ENCODE results near the gene GBX2.

Gene GBX2

GRCh38 chr2:236168110-236169080 is at the start of gene GBX2:
TSS of gene GBX2 (minus strand) at chr2:236168386. CDS start at chr2:236167971, 415 bp downstream.
- H3K27me3 ChIP-seq (ENCODE audit: insufficient read depth, low read length, poor library complexity) = no peaks in the 10 kb centered on the region

DNA sequence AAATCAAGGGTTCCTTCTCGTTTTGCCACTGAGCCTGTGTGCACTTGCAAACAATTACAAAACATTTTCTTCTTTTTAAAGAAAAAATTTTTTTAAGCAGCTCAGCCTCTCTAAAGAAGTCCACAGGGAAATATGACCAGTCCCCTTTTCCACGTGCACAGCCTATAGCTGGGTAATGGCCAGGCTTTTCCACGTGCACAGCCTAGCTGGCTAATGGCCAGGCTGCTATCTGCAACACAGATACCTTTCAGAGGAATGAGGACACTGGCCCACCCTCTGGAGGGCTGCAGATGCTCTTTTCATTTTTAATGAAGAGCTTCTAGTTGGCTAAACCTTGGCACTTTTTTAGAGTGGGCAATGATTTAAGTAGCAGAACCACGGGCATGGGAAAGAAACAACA is 49.7 kb upstream of the GBX2 start:
- Histone ChIP-seq H3K36me3 (ENCODE audit: insufficient read depth, low read length) (no peaks in the 10 kb centered on the region), H3K79me2 (ENCODE audit: insufficient read depth, low read length) (no peaks in the 10 kb centered on the region), H4K20me1 (ENCODE audit: insufficient read depth, low read length) (no peaks in the 10 kb centered on the region), H3K27ac (ENCODE audit: low read length) (no peak overlapping the region), H3K4me2 (ENCODE audit: insufficient read depth, low read length) (no peak overlapping the region), H3K27me3 (ENCODE audit: insufficient read depth, low read length, poor library complexity) (no peaks in the 10 kb centered on the region), H3K4me3 (ENCODE audit: low read depth in 1 of 2, low read length in 2 of 2) (no peak overlapping the region), H3K4me1 (ENCODE audit: insufficient read depth, low read length) (no peaks in the 10 kb centered on the region), H3K9me3 (ENCODE audit: insufficient read depth, low read length, severe bottlenecking) (no peaks in the 10 kb centered on the region), H2AFZ (ENCODE audit: low read depth, low read length) (no peak overlapping the region), H3K9ac (ENCODE audit: low read depth, low read length) (no peak overlapping the region)
- TF ChIP-seq EZH2 (IDR thresholded peaks at IDR 0.05; ENCODE audit: borderline replicate concordance, low read depth, low read length, severe bottlenecking) = no peak
- TF ChIP-seq, protein P1, sequence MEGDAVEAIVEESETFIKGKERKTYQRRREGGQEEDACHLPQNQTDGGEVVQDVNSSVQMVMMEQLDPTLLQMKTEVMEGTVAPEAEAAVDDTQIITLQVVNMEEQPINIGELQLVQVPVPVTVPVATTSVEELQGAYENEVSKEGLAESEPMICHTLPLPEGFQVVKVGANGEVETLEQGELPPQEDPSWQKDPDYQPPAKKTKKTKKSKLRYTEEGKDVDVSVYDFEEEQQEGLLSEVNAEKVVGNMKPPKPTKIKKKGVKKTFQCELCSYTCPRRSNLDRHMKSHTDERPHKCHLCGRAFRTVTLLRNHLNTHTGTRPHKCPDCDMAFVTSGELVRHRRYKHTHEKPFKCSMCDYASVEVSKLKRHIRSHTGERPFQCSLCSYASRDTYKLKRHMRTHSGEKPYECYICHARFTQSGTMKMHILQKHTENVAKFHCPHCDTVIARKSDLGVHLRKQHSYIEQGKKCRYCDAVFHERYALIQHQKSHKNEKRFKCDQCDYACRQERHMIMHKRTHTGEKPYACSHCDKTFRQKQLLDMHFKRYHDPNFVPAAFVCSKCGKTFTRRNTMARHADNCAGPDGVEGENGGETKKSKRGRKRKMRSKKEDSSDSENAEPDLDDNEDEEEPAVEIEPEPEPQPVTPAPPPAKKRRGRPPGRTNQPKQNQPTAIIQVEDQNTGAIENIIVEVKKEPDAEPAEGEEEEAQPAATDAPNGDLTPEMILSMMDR (IDR thresholded peaks at IDR 0.05; ENCODE audit: borderline replicate concordance, extremely low read depth, low read length, poor library complexity, severe bottlenecking) = no peak
- ATAC-seq (ENCODE audit: insufficient read depth, low read depth) (no peak), DNase-seq (no peak)

More at GRCh38 chr2:236168110-236169080, at the start of gene GBX2:
- Histone ChIP-seq H3K4me2 (ENCODE audit: insufficient read depth, low read length) (no peak within 1 kb of the TSS), H3K4me3 (ENCODE audit: low read depth in 1 of 2, low read length in 2 of 2) (no peak within 1 kb of the TSS), H3K9ac (ENCODE audit: low read depth, low read length) (no peak within 1 kb of the TSS), H3K4me1 (ENCODE audit: insufficient read depth, low read length) (no peaks in the 10 kb centered on the region), H3K36me3 (ENCODE audit: insufficient read depth, low read length) (no peaks in the 10 kb centered on the region), H4K20me1 (ENCODE audit: insufficient read depth, low read length) (no peaks in the 10 kb centered on the region), H3K79me2 (ENCODE audit: insufficient read depth, low read length) (no peaks in the 10 kb centered on the region), H3K27ac (ENCODE audit: low read length) (no peak within 1 kb of the TSS), H3K9me3 (ENCODE audit: insufficient read depth, low read length, severe bottlenecking) (no peaks in the 10 kb centered on the region), H2AFZ (ENCODE audit: low read depth, low read length) (no peak within 1 kb of the TSS)
- ATAC-seq (ENCODE audit: insufficient read depth, low read depth) (no peak), DNase-seq (no peak)
- TF ChIP-seq EZH2 (IDR thresholded peaks at IDR 0.05; ENCODE audit: borderline replicate concordance, low read depth, low read length, severe bottlenecking) = no peak
- TF ChIP-seq, protein P1 (IDR thresholded peaks at IDR 0.05; ENCODE audit: borderline replicate concordance, extremely low read depth, low read length, poor library complexity, severe bottlenecking) = no peak

DNA sequence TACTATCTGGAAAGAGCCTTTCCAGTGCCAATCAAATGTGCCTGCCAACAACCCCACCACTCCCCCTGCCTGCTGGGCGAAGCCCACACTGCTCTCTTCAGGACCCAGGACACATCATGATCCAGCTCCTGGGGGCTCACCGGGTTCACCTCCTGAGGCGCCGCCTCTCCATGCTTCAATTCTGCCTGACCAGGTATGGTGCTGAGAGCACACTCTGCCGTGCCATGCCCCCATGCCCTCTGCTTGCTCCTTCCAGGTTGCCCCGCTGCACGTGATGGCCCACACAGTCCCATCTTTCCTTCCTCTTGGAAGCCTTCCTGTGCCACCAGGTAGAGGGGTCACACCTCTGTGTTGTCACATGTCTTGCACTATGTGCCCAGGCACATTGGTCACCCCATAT is 48.5 kb upstream of the GBX2 start:
- Histone ChIP-seq H2AFZ (ENCODE audit: low read depth, low read length) (no peak overlapping the region), H3K27me3 (ENCODE audit: insufficient read depth, low read length, poor library complexity) (no peaks in the 10 kb centered on the region), H3K4me1 (ENCODE audit: insufficient read depth, low read length) (no peaks in the 10 kb centered on the region), H3K36me3 (ENCODE audit: insufficient read depth, low read length) (no peaks in the 10 kb centered on the region), H4K20me1 (ENCODE audit: insufficient read depth, low read length) (no peaks in the 10 kb centered on the region), H3K9ac (ENCODE audit: low read depth, low read length) (no peak overlapping the region), H3K27ac (ENCODE audit: low read length) (no peak overlapping the region), H3K4me3 (ENCODE audit: low read depth in 1 of 2, low read length in 2 of 2) (no peak overlapping the region), H3K79me2 (ENCODE audit: insufficient read depth, low read length) (no peaks in the 10 kb centered on the region), H3K9me3 (ENCODE audit: insufficient read depth, low read length, severe bottlenecking) (no peaks in the 10 kb centered on the region), H3K4me2 (ENCODE audit: insufficient read depth, low read length) (no peak overlapping the region)
- ATAC-seq (ENCODE audit: insufficient read depth, low read depth) (no peak), DNase-seq (no peak)
- TF ChIP-seq EZH2 (IDR thresholded peaks at IDR 0.05; ENCODE audit: borderline replicate concordance, low read depth, low read length, severe bottlenecking) = no peak
- TF ChIP-seq, protein P1 (IDR thresholded peaks at IDR 0.05; ENCODE audit: borderline replicate concordance, extremely low read depth, low read length, poor library complexity, severe bottlenecking) = no peak

Measured in DND-41 (cell line).